ENCODE results near the gene AKR1C2.

GRCh38 chr10:5030989-5031388, 27.3 kb upstream of the AKR1C2 start:
- TF ChIP-seq POLR2A (IDR thresholded peaks at IDR 0.05) (no peak), CTCF (IDR thresholded peaks at IDR 0.05) (no peak)

Data from heart left ventricle (tissue), 13 donors.